Activated CD4-positive, CD25-positive, alpha-beta regulatory T cell treated with anti-CD3 and anti-CD28 coated beads, Interleukin-2, amount 50 U/mL, for 72 hours (primary cell): Measurements from ENCODE around the gene WDR91.

Experiments used
- DNase-seq: peaks from one replicate; pipeline ENCODE4 v3.0.0; 2021

WDR91 gene

DNA sequence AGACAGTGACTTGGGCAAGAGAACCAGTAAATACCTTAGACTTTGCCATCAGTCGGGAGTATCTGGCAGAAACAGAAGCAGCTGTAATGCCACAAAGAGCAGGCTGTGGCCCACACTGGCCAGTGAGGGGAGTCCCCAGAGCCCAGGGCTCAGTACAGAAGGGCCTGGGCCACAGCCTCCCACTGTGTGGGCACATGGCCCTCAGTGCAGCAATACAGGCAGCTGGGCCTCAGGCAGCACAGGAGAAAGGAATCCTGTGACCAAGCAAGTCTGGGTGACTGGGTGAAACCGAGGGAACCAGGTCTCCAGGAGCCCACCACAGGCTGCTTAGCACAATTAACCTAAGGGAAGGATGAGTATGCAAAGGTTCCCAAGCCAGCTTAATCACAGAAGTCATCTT, 14.0 kb downstream of the WDR91 start:
- no peak for DNase-seq

DNA sequence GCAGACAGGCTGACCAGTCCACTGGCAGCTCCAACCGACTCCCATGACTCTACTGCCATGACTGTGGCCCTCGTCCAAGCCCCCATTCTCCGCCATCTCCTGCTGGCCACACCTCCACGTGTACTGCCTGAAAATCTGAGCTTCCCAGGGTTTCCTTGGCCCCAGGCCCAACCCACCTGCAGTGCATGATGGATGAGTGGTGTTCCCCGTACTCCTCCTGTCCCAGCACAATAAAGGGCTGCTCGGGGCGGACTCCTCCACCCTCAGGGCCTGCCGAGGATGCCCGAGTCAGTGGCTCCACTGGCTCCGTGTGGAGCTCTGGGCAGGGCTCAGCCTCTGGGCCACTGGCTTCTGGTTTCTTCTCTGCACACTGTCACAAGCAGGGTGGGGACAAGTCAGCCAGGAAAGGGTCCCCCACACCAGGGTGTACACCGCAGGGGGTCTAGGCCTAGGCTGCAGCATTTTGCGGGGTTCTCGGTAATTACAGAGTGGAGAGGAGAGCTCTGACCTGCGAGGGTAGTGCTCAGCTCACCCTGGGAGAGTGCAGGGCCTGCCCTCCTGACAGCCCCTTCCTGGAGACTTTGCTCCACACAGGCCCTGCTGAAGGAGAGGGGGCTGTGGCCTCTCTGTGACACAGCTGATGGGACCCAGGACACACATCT, 15.2 kb downstream of the WDR91 start:
- DNase-seq: no peak

GRCh38 chr7:135195156-135195555, 16.2 kb downstream of the WDR91 start:
- no peak for DNase-seq

DNA sequence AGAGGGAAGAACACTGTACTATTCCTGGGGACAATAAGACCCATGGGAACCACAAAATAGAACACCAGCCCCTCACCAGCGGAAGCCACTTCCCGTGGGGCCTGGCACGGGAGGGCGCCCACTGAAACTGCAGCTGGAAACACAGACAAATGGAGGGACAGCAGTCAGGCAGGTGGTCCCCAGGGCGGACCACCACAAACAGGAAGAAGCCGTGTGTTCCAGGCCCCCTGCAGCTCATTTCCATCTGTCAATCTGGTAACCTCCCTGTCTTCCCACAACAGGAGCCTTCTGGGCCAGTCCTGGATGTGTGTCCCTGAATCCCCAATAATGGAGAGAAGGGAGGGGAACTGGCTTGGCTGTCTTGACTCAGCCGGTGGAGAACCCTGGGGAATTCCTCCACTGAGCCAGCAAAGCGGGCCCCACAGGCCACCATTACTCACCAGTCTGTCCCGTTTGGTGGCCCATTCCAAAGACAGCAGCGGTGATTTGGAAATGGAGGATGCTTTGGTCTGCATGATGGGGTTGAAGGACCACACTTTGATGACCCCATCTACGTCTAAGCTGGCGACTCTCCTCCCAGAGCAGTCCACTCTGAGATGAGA, 16.7 kb downstream of the WDR91 start:
- DNase-seq: no peak

DNA sequence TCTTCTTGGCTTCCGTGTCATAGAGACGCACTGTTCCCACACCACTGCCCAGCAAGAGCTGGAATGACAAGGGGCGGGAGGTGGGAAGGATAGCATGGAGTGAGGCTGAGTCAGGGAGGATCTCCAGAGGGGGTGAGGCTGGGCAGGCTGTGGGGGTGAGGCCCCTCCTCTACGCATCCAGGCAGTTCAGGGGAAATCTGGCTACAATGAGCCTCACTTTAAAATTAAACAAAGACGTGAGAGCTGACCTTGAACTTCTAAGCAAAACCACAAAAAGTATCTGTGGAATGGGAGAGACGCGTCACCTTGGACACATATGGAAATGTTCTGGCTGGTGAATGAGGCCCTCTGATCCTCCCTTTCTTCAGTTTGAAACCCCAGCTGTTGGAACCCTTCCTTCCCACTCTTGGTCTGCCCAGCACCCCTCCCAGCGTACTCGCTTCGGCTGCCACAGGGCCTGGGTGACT, 17.7 kb downstream of the WDR91 start:
- no peak for DNase-seq

GRCh38 chr7:135192914-135193536, 18.3 kb downstream of the WDR91 start:
- DNase-seq: no peak

GRCh38 chr7:135190703-135191102, 20.6 kb downstream of the WDR91 start:
- no peak for DNase-seq

DNA sequence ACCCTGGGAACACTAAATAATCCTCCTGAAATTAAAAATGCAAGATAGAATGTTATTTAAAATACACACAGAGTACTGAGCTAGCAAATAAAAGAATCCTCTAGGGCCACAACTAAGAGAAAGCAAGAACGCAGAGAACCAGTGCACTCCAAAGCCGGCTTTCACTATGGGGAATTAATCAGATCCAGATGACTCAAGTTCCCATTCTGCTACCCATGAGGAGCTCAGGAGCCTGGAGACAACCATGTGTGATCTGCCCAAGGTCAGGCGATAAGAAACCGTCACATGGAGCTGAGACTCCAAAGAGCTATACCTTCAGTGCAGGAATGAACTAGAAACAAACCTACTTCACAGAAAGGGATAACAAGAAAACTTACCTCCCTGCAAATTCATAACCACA, 21.4 kb downstream of the WDR91 start:
- DNase-seq: no peak

DNA sequence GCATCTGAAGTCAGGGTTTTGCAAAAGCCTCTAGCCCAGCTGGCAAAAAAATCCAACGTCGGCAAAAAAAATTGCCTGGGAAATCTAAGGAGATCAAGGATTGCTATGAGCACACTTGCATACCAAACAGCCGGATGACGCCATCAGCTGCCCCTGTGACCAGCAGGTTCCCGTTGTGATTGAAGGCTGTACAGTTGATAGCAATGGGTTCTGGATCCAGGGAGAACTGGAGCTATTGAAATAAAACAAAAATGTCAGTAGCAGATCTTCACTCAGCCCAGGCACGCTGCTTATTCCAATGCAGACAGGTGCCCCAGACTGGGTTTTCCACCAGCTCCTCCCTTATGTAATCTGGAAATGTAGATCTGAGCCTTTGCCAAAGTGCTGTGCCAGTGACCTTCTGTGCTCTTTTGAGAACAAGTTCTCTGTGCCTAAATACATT, 22.1 kb downstream of the WDR91 start:
- DNase-seq: no peak

GRCh38 chr7:135188298-135188984, 22.9 kb downstream of the WDR91 start:
- no peak for DNase-seq

- DNase-seq: no peak
These were observed 24.5 kb downstream of the WDR91 start for GRCh38 chr7:135186841-135187253.

DNA sequence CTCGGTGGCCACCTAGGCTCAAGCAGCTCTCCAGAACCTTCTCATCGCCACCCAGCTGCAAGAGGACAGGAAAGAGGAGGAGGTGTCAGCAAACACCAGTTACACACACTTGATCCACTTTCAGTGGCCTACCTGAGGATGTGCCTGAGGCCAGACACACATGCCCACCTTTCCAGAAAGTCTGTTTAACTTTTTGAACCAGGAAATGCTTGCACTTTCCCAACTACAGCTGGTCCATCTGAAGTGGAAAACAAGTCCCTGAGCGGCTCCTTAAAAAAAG, 25.1 kb downstream of the WDR91 start:
- DNase-seq: no peak

DNA sequence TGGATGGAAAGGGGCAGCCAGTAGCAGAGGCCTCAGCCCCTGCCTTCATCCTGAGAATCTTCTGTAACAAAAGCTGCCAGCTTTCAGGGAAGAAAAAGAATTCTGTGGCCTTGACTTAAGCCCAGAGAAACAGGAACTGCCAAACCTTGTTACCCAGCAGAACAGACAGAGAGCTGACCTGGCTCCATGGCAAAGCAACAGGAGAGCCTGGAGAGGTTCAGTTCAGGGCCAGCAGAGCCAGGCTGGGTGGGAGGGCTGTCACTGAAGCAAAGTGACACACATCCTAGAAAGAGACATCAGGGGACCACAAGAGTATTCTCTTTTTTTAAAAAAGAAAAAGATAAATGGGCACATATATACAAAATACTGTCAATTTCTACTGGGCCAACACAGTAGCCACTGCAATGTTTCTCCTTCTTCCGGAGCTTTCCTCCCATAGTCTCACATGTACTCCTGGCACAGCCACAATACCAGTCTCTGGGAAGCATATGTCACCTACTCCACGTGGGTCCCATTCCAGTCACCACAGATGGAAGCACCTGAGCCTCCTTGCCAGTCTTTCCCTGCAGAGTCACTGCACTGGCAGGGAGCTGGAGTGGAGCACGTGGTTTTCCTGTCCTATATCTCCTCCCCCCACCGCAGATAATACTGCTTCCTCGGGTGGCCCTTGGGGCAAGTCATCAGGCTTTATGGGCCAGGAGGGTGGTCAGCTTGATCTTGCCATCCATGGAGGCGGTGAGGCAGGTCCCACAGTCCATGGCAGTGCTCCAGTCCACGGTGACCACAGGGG, 25.7 kb downstream of the WDR91 start:
- DNase-seq: no peak

GRCh38 chr7:135184254-135184841, 27.0 kb downstream of the WDR91 start:
- DNase-seq: no peak

DNA sequence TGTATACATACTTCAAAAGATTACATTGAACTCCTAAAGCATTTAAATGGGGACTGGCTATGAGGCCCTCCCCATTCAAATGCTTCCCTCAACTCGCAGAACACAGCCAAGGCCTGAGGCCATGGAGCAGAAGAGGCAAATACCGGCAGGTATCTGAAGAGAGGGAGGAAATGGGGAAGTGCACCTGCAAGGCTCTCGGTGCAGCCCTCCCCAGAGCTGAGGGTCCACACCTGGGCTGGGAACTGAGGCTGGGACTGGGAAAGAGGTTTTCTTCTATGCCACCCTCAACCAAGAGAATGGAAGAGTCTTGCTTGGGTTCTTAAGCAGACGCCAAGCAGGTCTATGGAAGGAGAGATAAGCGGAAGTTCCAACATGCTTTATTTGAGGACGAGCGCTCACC, 27.8 kb downstream of the WDR91 start:
- no peak for DNase-seq

GRCh38 chr7:135181929-135182678, 29.2 kb downstream of the WDR91 start:
- DNase-seq: no peak

DNA sequence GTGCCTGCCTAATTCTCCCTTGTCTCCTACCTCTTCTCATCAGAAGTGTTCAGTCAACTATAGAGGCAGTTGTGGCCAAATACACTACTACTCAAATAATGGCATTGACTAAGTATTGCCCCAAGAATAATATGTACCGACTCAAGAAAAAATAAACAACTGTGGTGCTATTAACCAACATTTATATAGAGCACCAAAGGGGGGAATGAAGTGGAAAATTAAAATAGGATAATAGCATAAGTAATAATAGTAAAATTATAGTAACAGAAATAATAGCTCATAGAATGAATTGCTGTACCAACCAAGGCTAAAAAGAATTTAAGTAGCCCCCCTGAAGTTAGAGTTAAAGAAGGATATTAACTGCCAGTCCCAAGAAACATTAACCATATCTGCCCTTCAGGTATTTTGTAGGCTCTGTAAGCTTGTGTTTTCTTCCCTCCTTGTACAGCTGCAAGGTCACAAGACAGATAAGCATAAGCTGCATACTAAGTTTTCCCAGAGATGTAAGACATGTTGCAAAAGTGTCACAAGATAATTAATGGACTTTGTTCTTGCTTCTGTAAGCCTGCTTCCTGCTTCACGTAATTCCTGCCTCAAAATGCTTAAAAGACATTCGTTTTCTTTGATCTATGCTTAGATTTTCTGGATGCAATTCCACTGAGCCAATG, 29.9 kb downstream of the WDR91 start:
- no peak for DNase-seq

DNA sequence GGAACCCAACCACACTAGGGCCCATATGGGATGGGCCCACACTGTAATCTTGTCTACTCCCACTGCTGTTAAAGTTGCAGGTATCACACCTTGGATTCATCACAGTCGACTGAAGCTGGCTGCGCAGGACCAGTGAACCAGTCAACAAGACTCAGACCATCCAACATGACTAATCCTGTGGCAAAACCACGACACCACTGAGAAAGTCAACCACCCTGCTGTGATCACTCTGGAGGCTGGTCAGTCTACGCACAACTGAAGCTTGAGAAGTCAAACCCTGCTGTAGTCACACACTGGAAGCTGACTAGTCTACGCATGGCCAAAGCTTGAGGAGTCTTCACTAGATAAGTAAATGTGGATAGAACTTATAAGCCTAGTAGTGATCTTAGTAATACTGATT, 31.2 kb downstream of the WDR91 start:
- no peak for DNase-seq

- no peak for DNase-seq
These were observed 31.9 kb downstream of the WDR91 start for GRCh38 chr7:135179321-135179925.

DNA sequence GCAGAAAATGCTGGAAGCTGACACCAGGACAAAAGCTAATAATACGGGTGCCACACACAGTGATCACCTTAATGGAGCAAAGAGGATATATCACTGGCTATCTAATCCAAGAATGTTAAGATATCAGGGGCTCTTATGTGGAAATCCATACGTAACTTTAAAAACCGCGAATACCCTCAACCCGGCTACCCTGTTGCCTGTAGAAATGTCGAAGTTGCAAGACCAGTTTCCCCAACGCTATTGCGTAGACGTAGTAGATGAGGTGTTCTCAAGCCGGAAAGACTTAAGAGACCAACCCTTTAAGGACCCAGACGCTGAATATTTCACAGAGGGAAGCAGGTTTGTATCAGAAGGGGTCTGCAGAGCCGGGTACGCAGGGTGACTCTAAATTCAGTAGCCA, 33.0 kb downstream of the WDR91 start:
- DNase-seq: no peak
